WTC11 (cell line): Measurements from ENCODE around the gene SRGAP1.

Source experiments
- AFF4 ChIP-seq: sonication (generic); formaldehyde crosslinking; IDR thresholded peaks from 2 replicates; pipeline ENCODE4 v1.8.1; 2023; ENCODE audit warnings: mild to moderate bottlenecking, missing genetic modification reagents, borderline replicate concordance
- CTCF ChIP-seq: fragments of 200-600 bp; IDR thresholded peaks from 2 replicates; pipeline ENCODE4 v1.8.0; 2022; ENCODE audit warnings: antibody characterized with exemption
- ZNF219 ChIP-seq: sonication (generic); formaldehyde crosslinking; IDR thresholded peaks from 2 replicates; pipeline ENCODE4 v1.8.0; 2023; ENCODE audit warnings: missing genetic modification reagents, mild to moderate bottlenecking, borderline replicate concordance

DNA sequence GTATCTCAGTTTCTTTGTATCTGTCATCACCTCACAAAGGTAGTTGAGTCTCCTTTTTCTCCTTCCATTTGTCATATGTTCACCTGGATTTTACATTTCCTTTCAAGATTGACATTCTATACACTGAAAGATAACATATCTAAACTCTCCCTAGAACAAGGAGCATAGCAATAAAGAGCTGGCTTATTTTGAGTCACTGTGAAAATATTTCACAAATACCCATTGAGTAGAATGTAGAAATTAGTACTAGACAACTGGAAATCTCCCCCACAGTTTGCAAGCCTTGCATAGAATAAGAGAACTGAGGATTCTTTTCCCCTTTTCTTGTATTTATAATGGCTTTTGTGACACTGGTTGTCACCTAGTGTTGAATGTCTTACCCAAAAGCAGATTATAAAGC, 266.4 kb downstream of the SRGAP1 start:
- TF ChIP-seq CTCF = no peak
- TF ChIP-seq ZNF219 (CRISPR knock-in tag) = no peak
- no peak for TF ChIP-seq AFF4
